Activated naive CD8-positive, alpha-beta T cell treated with anti-CD3 and anti-CD28 coated beads, Interleukin-2, amount 10 ng/mL, durations not matched to agents 7 days and 5 days (primary cell): ENCODE measurements around the gene CTIF. TPM values are rescaled to one million over a fixed set of nuclear protein-coding genes. Genes with fewer than 3 reads are reported as not detected.
"Not testable (repeated sequence)": the region's sequence is repeated elsewhere in the genome, so short reads cannot be mapped to it uniquely, and the experiment has no call there.

ENCODE experiments used
- ATAC-seq: fragments of 150-1000 bp; cut with Tn5 transposase; one replicate; pipeline ENCODE4 v1.10.0; 2021; ENCODE audit warnings: low read depth, moderate library complexity
- POLR2A ChIA-PET: fragments of 350-600 bp; sonication (Branson Sonifier 250); formaldehyde crosslinking; loops from one replicate; lab custom pipeline; 2021; ENCODE audit warnings: antibody characterized with exemption; lab: Charles Lee
- DNase-seq: peaks from one replicate; pipeline ENCODE4 v3.0.0; 2021
- H3K27ac Mint-ChIP-seq: one replicate; pipeline ENCODE4 v1.8.0; 2022; ENCODE audit warnings: mild to moderate bottlenecking, mixed read lengths
- H3K27me3 Mint-ChIP-seq: one replicate; pipeline ENCODE4 v1.8.0; 2022; ENCODE audit warnings: mild to moderate bottlenecking, moderate library complexity, mixed read lengths
- H3K36me3 Mint-ChIP-seq: one replicate; pipeline ENCODE4 v1.8.0; 2021; ENCODE audit warnings: mild to moderate bottlenecking, mixed read lengths
- H3K4me1 Mint-ChIP-seq: one replicate; pipeline ENCODE4 v1.8.0; 2021; ENCODE audit warnings: mixed read lengths
- H3K4me3 Mint-ChIP-seq: one replicate; pipeline ENCODE4 v1.8.0; 2022; ENCODE audit warnings: mild to moderate bottlenecking, moderate library complexity, mixed read lengths
- H3K9me3 Mint-ChIP-seq: one replicate; pipeline ENCODE4 v1.8.0; 2021; ENCODE audit warnings: mixed read lengths
- total RNA-seq, 2 experiments: library from RNA; stranded (reverse); gene quantifications; one replicate each; pipeline ENCODE4 v1.2.3, GENCODE V29; 2021

CTIF gene
- total RNA-seq, 2 experiments from 2014 or later = 2.4 to 3.0 TPM

DNA sequence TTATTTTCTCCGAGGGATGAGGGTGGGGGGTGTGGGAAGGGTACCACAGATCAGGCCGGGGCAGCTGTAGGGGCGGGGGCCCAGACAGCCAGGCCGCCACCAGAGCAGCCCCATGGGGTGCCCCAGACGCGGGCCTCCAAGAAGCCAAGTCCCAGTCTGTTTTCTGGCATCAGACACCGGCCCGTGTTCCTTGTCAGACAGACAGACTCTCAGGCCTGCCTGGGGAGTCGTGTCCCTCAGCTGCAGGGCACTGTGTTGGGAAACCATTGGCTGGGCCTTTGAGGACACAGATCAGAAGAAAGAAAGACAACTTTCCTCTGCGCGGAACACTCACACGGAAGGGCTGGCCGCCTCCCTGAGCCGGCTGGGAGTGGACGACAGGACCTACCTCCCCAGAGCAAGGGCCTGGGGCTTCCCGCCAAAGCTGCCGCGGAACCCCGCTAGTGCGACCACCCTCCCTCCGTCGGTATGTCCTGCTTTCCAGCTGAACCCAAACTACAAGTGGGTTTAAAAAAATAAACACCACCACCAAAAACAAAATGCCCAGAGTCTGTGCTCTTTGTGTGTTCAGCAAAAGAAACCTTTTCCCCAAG is 323.9 kb downstream of the CTIF start:
- no peak overlapping the region for H3K27ac Mint-ChIP-seq
- H3K4me1 Mint-ChIP-seq = peaks cover 2% of the 10 kb centered on the region
- peaks cover 3% of the 10 kb centered on the region for H3K36me3 Mint-ChIP-seq
- H3K27me3 Mint-ChIP-seq = no peaks in the 10 kb centered on the region
- ATAC-seq (no peak), DNase-seq (no peak)
- peaks cover 3% of the 10 kb centered on the region for H3K9me3 Mint-ChIP-seq
- H3K4me3 Mint-ChIP-seq = no peak overlapping the region
- POLR2A ChIA-PET = no interaction called here

- no peak overlapping the region for H3K27ac Mint-ChIP-seq
- ATAC-seq = no peak
- H3K9me3 Mint-ChIP-seq = peaks cover 3% of the 10 kb centered on the region
- POLR2A ChIA-PET = no interaction called here
- H3K27me3 Mint-ChIP-seq = no peaks in the 10 kb centered on the region
- H3K4me3 Mint-ChIP-seq = no peak overlapping the region
- DNase-seq = no peak
- peaks cover 3% of the 10 kb centered on the region for H3K36me3 Mint-ChIP-seq
- H3K4me1 Mint-ChIP-seq = peaks cover 6% of the 10 kb centered on the region
Measured at GRCh38 chr18:48863432-48864065, 324.7 kb downstream of the CTIF start.

DNA sequence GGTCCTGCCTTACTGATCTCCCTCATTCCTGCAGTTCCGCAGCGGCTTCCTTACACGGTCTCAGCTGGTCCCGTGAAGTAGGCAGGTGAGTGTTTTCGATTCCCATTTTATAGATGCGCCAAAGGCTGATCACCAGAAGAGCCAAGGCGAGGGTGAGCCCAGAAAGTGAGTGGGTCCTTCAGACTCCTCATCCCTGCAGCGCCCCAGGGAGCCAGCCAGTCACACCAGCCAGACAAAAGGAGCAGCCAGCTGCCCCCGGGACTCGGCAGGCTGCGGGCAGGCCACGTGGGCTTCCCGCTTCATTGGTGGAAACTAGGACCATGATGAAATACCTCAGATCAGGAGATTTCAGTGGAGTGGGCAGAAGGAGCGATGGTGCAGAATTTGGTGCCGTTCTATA is 326.0 kb downstream of the CTIF start:
- no peak for ATAC-seq
- peaks cover 3% of the 10 kb centered on the region for H3K36me3 Mint-ChIP-seq

DNA sequence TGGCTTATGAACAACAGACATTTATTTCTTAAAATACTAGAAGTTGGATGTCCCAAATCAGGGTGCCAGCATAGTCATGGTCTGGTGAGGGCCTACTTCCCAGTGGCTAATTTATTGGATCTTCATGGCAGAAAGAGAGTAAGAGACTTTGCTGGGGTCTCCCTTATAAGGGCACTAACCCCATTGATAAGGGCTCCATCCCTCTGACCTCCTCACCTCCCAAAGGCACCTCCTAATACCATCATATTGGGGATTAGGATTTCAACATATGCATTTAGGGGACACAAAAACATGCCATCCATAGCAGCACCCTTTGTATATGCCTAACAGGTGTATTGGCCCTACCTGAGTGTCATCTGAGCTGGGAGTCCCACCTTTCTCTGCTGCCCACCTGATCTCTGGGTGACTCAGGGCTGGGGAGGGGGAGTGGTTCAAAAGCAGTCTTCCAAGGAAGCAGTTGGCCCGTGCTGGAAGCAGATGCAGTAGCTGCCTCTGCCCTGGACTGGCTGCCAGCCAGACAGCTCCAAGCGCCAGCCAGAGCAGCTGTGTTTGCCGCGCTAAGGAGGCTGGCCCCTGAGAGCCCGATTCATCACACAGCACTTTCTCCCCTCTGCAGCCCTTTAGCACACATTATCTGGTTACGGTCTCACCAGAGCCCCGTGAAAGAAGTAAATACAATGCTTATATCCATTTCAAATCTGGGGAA is 327.4 kb downstream of the CTIF start:
- ATAC-seq (no peak), DNase-seq (no peak)
- Mint-ChIP-seq H3K27me3 (no peaks in the 10 kb centered on the region), H3K4me3 (no peak overlapping the region), H3K4me1 (peaks cover 12% of the 10 kb centered on the region), H3K36me3 (peaks cover 3% of the 10 kb centered on the region), H3K9me3 (peaks cover 3% of the 10 kb centered on the region), H3K27ac (no peak overlapping the region)
- POLR2A ChIA-PET = no interaction called here

More for the DNA sequence above, 326.0 kb downstream of the CTIF start:
- no peak for DNase-seq
- Mint-ChIP-seq H3K4me1 (peaks cover 11% of the 10 kb centered on the region), H3K27me3 (no peaks in the 10 kb centered on the region), H3K27ac (no peak overlapping the region), H3K4me3 (no peak overlapping the region), H3K9me3 (peaks cover 3% of the 10 kb centered on the region)
- POLR2A ChIA-PET = no interaction called here

DNA sequence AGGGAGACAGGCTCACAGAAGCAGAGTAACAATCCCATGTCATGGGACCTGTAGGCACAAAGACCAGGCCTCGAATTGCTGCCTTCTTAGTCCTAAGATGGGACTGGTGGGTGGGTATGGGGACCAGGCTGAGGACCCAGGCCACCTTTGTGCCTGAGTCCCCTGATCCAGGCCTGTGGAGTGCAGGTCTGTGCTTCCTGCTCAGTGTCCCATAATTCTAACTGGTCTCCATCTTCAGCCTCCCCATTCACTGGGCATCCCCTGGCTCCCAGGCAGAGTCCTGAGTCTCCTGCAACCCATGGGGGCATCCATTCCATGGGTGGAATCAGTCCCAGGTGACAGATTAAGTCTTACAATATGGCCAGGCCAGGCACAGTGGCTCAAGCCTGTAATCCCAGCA is 328.0 kb downstream of the CTIF start:
- H3K36me3 Mint-ChIP-seq = peaks cover 3% of the 10 kb centered on the region
- DNase-seq = no peak
- no peak overlapping the region for H3K4me3 Mint-ChIP-seq
- H3K4me1 Mint-ChIP-seq = peaks cover 12% of the 10 kb centered on the region
- H3K27me3 Mint-ChIP-seq = no peaks in the 10 kb centered on the region
- H3K9me3 Mint-ChIP-seq = peaks cover 3% of the 10 kb centered on the region
- no peak overlapping the region for H3K27ac Mint-ChIP-seq
- POLR2A ChIA-PET = interaction anchor here (1.1 kb wide), 1 partner anchor 9 kb away, joined by 4 read pairs; no protein-coding TSS in a partner anchor
- ATAC-seq = no peak

DNA sequence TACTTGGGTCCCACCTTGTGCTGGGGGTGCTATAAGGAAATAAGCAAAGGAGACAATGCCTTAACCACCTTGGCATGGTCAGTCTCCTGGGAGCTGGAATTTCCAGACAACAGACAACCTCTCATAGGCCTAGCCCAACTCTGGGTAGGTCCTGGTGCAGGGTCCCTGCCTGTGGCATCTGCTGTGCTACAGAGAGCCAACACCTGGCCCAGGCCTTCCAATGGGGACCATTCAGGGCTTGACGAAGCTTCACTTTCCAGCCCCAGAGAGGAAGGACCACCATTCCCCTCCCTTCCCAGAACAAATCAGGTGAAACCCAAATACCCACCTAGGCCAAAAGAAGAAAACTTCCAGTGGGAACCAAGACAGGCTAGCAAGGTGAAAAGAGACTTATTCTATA is 329.1 kb downstream of the CTIF start:
- peaks cover 3% of the 10 kb centered on the region for H3K36me3 Mint-ChIP-seq
- peak overlapping the region; percentile 80 for H3K27ac Mint-ChIP-seq
- POLR2A ChIA-PET = interaction anchor here (1.0 kb wide), 1 partner anchor 26 kb away, joined by 3 read pairs; no protein-coding TSS in a partner anchor

GRCh38 chr18:48868468-48869466 is 329.9 kb downstream of the CTIF start:
- Mint-ChIP-seq H3K27ac (peak overlapping the region; percentile 80), H3K4me1 (peaks cover 17% of the 10 kb centered on the region), H3K4me3 (no peak overlapping the region), H3K36me3 (peaks cover under 1% of the 10 kb centered on the region), H3K9me3 (peaks cover under 1% of the 10 kb centered on the region), H3K27me3 (no peaks in the 10 kb centered on the region)
- peak; percentile 63 for ATAC-seq
- DNase-seq = no peak
- POLR2A ChIA-PET = interaction anchor here (1.0 kb wide), 1 partner anchor 27 kb away, joined by 3 read pairs; no protein-coding TSS in a partner anchor

More for the DNA sequence above, 329.1 kb downstream of the CTIF start:
- H3K27me3 Mint-ChIP-seq = no peaks in the 10 kb centered on the region
- H3K9me3 Mint-ChIP-seq = peaks cover 3% of the 10 kb centered on the region
- DNase-seq (no peak), ATAC-seq (no peak)
- peaks cover 15% of the 10 kb centered on the region for H3K4me1 Mint-ChIP-seq
- no peak overlapping the region for H3K4me3 Mint-ChIP-seq

DNA sequence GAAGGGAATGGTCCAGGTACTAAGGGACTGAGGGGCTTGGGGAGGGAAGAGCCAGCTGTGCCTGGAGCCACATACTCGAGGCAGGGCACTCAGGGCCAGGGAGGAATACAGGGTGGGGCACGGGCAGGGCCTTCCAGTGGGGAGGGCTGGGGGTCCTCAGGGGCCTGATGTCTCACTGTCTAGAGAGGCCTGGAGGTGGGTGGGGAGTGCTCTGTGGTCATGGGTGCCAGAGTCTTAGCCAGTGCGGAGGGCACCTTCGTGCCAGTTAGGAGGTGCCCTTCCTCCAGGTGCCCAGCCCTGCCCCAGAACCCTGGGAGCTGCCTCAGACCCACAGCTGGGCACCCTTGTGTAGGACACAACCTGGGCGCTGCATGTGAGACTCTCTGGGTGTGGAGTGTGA is 330.8 kb downstream of the CTIF start:
- Mint-ChIP-seq H3K4me3 (no peak overlapping the region), H3K4me1 (peaks cover 17% of the 10 kb centered on the region), H3K9me3 (no peaks in the 10 kb centered on the region), H3K36me3 (no peaks in the 10 kb centered on the region), H3K27ac (no peak overlapping the region), H3K27me3 (no peaks in the 10 kb centered on the region)
- ATAC-seq = no peak
- no peak for DNase-seq
- POLR2A ChIA-PET = no interaction called here

GRCh38 chr18:48870926-48871325 is 332.1 kb downstream of the CTIF start:
- H3K27me3 Mint-ChIP-seq, POLR2A ChIA-PET, ATAC-seq, DNase-seq, H3K27ac Mint-ChIP-seq, H3K4me3 Mint-ChIP-seq, H3K36me3 Mint-ChIP-seq, H3K9me3 Mint-ChIP-seq: not testable (repeated sequence)
- H3K4me1 Mint-ChIP-seq = peaks cover 17% of the 10 kb centered on the region

GRCh38 chr18:48871391-48872166 is 332.7 kb downstream of the CTIF start:
- Mint-ChIP-seq H3K27ac (no peak overlapping the region), H3K9me3 (no peaks in the 10 kb centered on the region), H3K36me3 (no peaks in the 10 kb centered on the region), H3K4me1 (peaks cover 17% of the 10 kb centered on the region), H3K27me3 (peaks cover 4% of the 10 kb centered on the region), H3K4me3 (no peak overlapping the region)
- POLR2A ChIA-PET = no interaction called here
- ATAC-seq (no peak), DNase-seq (no peak)

DNA sequence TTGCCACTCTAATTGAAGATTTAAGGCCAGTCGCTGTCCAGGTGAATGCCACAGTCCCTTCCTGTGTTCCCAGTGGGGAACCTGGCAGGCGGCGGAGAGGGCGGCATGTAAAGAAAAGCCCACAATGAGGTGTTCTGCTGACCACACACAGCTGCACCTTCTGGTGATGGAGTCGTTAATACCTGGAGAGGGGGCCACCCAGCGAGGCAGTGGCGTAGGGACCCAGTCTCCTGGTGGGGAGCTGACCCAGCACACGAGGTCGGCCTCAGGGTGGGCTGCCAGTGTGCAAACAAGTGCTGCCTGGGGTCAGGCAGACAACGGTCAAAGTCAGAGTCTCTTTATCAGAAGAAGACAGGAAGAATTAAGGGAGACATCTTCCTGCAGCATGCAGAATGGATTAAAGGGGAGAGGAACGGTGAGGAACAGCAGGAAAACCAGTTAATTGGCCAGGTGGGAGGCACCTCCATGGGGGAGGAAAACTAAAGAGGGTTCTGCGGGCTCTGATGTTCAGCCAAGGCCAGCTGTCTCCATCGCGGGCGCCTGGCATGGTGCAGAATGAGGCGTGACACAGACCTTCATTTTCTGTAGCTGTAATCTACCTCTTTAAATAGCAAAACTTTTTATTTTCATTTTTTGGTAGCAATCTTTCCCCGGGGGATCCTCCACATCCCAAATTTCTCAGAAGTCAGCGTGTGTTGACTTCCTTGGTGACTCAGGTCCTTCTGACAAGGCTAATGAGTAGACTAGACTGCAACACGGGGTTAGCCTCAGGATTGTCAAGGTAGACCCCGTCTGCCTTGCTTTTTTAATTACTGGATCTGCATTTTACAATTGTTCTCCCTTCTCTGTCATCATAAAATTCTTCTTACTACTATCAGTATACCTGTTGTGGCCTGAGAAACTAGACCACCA is 333.7 kb downstream of the CTIF start:
- H3K4me3 Mint-ChIP-seq = no peak overlapping the region
- POLR2A ChIA-PET = no interaction called here
- peaks cover 17% of the 10 kb centered on the region for H3K4me1 Mint-ChIP-seq
- no peaks in the 10 kb centered on the region for H3K36me3 Mint-ChIP-seq
- ATAC-seq = no peak
- H3K9me3 Mint-ChIP-seq = no peaks in the 10 kb centered on the region
- DNase-seq = no peak
- H3K27me3 Mint-ChIP-seq = peaks cover 7% of the 10 kb centered on the region
- H3K27ac Mint-ChIP-seq = no peak overlapping the region
